Naive thymus-derived CD4-positive, alpha-beta T cell (primary cell): ENCODE results near the gene TCN2. TPM values are rescaled to one million over a fixed set of nuclear protein-coding genes. Genes with fewer than 3 reads are reported as not detected.

Source experiments
- ATAC-seq: fragments of 150-1000 bp; cut with Tn5 transposase; 2 replicates; pipeline ENCODE4 v1.10.0; 2021; ENCODE audit warnings: mild to moderate bottlenecking, moderate library complexity
- CTCF ChIA-PET: fragments of 350-600 bp; sonication (Branson Sonifier 250); formaldehyde crosslinking; loops from one replicate; lab custom pipeline; 2021; ENCODE audit warnings: antibody characterized with exemption; lab: Charles Lee
- POLR2A ChIA-PET: fragments of 350-600 bp; sonication (Branson Sonifier 250); formaldehyde crosslinking; loops from one replicate; lab custom pipeline; 2021; ENCODE audit warnings: antibody characterized with exemption, inconsistent platforms; lab: Charles Lee
- DNase-seq, 9 donors: peaks; one replicate each; pipeline versions ENCODE4 v3.0.0 to v3.0.0-alpha.2; 2020 to 2022; ENCODE audit warnings: mixed read lengths in 1 of 9
- H3K27ac ChIP-seq: one replicate; pipeline ENCODE4 v1.7.0; 2013; ENCODE audit warnings: mild to moderate bottlenecking, low read depth, low read length, moderate library complexity
- H3K27me3 ChIP-seq, 2 donors: one replicate each; pipeline ENCODE4 v1.7.0; 2013; ENCODE audit warnings: low read length in 2 of 2, mild to moderate bottlenecking in 2 of 2, moderate library complexity in 2 of 2; ENCODE audit not compliant: control insufficient read depth in 2 of 2, insufficient read depth in 2 of 2
- H3K36me3 ChIP-seq, 3 experiments: 1 replicate in 2 of 3; 2 replicates in 1 of 3; pipeline ENCODE4 v1.7.0; 2013; ENCODE audit warnings: low read length in 3 of 3, mild to moderate bottlenecking in 3 of 3, moderate library complexity in 1 of 3; ENCODE audit not compliant: insufficient read depth in 3 of 3, control insufficient read depth in 2 of 3
- H3K4me1 ChIP-seq, 2 donors: one replicate each; pipeline ENCODE4 v1.7.0; 2013; ENCODE audit warnings: low read length in 2 of 2, mild to moderate bottlenecking in 2 of 2, moderate library complexity in 1 of 2; ENCODE audit not compliant: control insufficient read depth in 2 of 2, insufficient read depth in 2 of 2
- H3K4me3 ChIP-seq: 2 replicates; pipeline ENCODE4 v1.7.0; 2013; ENCODE audit warnings: mild to moderate bottlenecking, low read length
- H3K9me3 ChIP-seq, 3 experiments: 1 replicate in 2 of 3; 2 replicates in 1 of 3; pipeline ENCODE4 v1.7.0; 2013; ENCODE audit warnings: low read length in 3 of 3; ENCODE audit not compliant: control insufficient read depth in 2 of 3
- H3K27ac Mint-ChIP-seq, 9 donors: one replicate each; pipeline ENCODE4 v1.8.0; 2020 to 2022; ENCODE audit warnings: mixed read lengths in 9 of 9, mild to moderate bottlenecking in 8 of 9, moderate library complexity in 5 of 9, inconsistent platforms in 2 of 9
- H3K27me3 Mint-ChIP-seq, 5 donors: one replicate each; pipeline ENCODE4 v1.8.0; 2021 to 2022; ENCODE audit warnings: mixed read lengths in 5 of 5, mild to moderate bottlenecking in 1 of 5
- H3K36me3 Mint-ChIP-seq, 5 donors: one replicate each; pipeline ENCODE4 v1.8.0; 2020 to 2022; ENCODE audit warnings: mixed read lengths in 5 of 5, mild to moderate bottlenecking in 3 of 5, inconsistent platforms in 1 of 5
- H3K4me1 Mint-ChIP-seq, 7 donors: one replicate each; pipeline ENCODE4 v1.8.0; 2020 to 2022; ENCODE audit warnings: mixed read lengths in 7 of 7, mild to moderate bottlenecking in 3 of 7, inconsistent platforms in 1 of 7
- H3K4me3 Mint-ChIP-seq, 10 donors: one replicate each; pipeline ENCODE4 v1.8.0; 2020 to 2022; ENCODE audit warnings: mild to moderate bottlenecking in 10 of 10, mixed read lengths in 10 of 10, moderate library complexity in 6 of 10, inconsistent platforms in 2 of 10
- H3K9me3 Mint-ChIP-seq, 11 donors: one replicate each; pipeline ENCODE4 v1.8.0; 2020 to 2022; ENCODE audit warnings: mixed read lengths in 11 of 11, mild to moderate bottlenecking in 4 of 11, inconsistent platforms in 1 of 11, moderate library complexity in 1 of 11
- intact Hi-C, 2 donors: fragments of 100-400 bp; cut with micrococcal nuclease; formaldehyde crosslinking; loops; one replicate each; pipeline ENCODE4 v1.15.1; 2023
- polyA plus RNA-seq, 2 donors: library from polyadenylated mRNA; unstranded; fragments of 300-500 nt; fragmentation: Illumina TruSeq; gene quantifications; one replicate each; pipeline ENCODE4 v1.2.3, GENCODE V29; 2021
- total RNA-seq, 6 experiments: library from RNA in 5 of 6; stranded (reverse) in 5 of 6; gene quantifications; 1 replicate in 5 of 6; 2 replicates in 1 of 6; pipeline ENCODE4 v1.2.3 and lab custom pipeline; 2021 to 2026

The TCN2 gene
- total and polyA plus RNA-seq, 7 experiments from 2014 or later, result 0.57 to 8.9 (median 0.80) TPM

GRCh38 chr22:30569674-30570202 is 37.2 kb upstream of the TCN2 start:
- ATAC-seq (no peak), DNase-seq (no peak)
- H3K9me3 ChIP-seq, result no peaks in the 10 kb centered on the region
- peaks cover 0 to 12% (median 4%) of the 10 kb centered on the region in 5 donors for H3K27me3 Mint-ChIP-seq
- no peaks in the 10 kb centered on the region for H3K4me1 Mint-ChIP-seq
- CTCF ChIA-PET, result no interaction called here
- no peaks in the 10 kb centered on the region for H3K9me3 Mint-ChIP-seq
- H3K4me3 ChIP-seq, result no peak overlapping the region
- no peak overlapping the region for H3K27ac ChIP-seq
- H3K36me3 ChIP-seq, result no peaks in the 10 kb centered on the region
- POLR2A ChIA-PET, result no interaction called here
- intact Hi-C loops, result no loop called here
- H3K27me3 ChIP-seq, result no peaks in the 10 kb centered on the region
- H3K36me3 Mint-ChIP-seq, result peaks cover 0 to 3% (median 0%) of the 10 kb centered on the region in 5 donors
- H3K4me1 ChIP-seq, result no peaks in the 10 kb centered on the region
- H3K27ac Mint-ChIP-seq, result no peak overlapping the region
- H3K4me3 Mint-ChIP-seq, result no peak overlapping the region

GRCh38 chr22:30572210-30572609 is 34.8 kb upstream of the TCN2 start:
- H3K4me3 ChIP-seq, result no peak overlapping the region
- POLR2A ChIA-PET, result no interaction called here
- Mint-ChIP-seq H3K9me3 (peaks cover 0 to 1% (median 0%) of the 10 kb centered on the region in 11 donors), H3K27me3 (peaks cover 0 to 16% (median 4%) of the 10 kb centered on the region in 5 donors), H3K27ac (peak overlapping the region in 2 of 9 donors; percentile 45 to 47), H3K4me1 (peaks cover 0 to 13% (median 0%) of the 10 kb centered on the region in 7 donors), H3K36me3 (peaks cover 3 to 16% (median 6%) of the 10 kb centered on the region in 5 donors), H3K4me3 (no peak overlapping the region)
- CTCF ChIA-PET, result no interaction called here
- no peak overlapping the region for H3K27ac ChIP-seq
- intact Hi-C loops, result no loop called here
- no peaks in the 10 kb centered on the region for H3K27me3 ChIP-seq
- peaks cover 0 to 19% (median 0%) of the 10 kb centered on the region in 3 experiments for H3K36me3 ChIP-seq
- no peak for ATAC-seq
- DNase-seq, result no peak
- no peaks in the 10 kb centered on the region for H3K4me1 ChIP-seq
- H3K9me3 ChIP-seq, result no peaks in the 10 kb centered on the region

- no peak overlapping the region for H3K4me3 ChIP-seq
- H3K36me3 Mint-ChIP-seq, result peaks cover 3 to 24% (median 8%) of the 10 kb centered on the region in 5 donors
- DNase-seq, result no peak
- H3K27me3 Mint-ChIP-seq, result peaks cover 0 to 16% (median 4%) of the 10 kb centered on the region in 5 donors
- no peak for ATAC-seq
- peaks cover 0 to 27% (median 4%) of the 10 kb centered on the region in 3 experiments for H3K36me3 ChIP-seq
- peaks cover 0 to 13% (median 0%) of the 10 kb centered on the region in 7 donors for H3K4me1 Mint-ChIP-seq
- POLR2A ChIA-PET, result no interaction called here
- no peak overlapping the region for H3K27ac ChIP-seq
- no peak overlapping the region for H3K4me3 Mint-ChIP-seq
- H3K9me3 ChIP-seq, result no peaks in the 10 kb centered on the region
- no peaks in the 10 kb centered on the region for H3K4me1 ChIP-seq
- peaks cover 0 to 1% (median 0%) of the 10 kb centered on the region in 11 donors for H3K9me3 Mint-ChIP-seq
- CTCF ChIA-PET, result interaction anchor here (0.5 kb wide), 1 partner anchor 450 kb away, joined by 3 read pairs; no protein-coding TSS in a partner anchor
- peak overlapping the region in 1 of 9 donors; percentile 28 for H3K27ac Mint-ChIP-seq
- no peaks in the 10 kb centered on the region for H3K27me3 ChIP-seq
- intact Hi-C loops, result no loop called here
Observed at GRCh38 chr22:30572840-30573593, 34.0 kb upstream of the TCN2 start.

DNA sequence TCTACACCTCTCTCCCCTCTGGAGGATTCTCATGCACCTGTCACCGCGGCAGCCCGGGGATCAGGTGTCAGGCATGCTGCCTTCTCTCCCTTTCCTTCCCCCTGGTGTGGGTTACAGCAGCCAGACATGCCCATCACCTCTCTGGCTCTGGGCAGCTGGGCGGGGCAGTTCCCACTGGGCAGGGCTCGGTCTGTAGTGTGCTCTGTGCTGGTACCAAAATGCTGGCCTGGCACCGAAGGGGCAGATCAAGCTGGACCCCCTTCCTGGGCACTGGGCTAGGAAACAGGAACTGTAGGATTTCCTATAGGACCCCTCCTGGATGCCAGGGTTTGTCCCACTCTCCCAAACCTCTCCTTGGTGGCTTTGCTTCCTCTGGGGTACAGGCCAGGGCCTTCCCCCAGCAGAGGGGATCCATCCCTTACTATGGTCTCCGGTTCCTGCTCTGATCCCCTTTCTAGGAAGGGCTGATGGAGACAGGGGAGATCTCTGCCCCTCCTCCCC is 33.3 kb upstream of the TCN2 start:
- H3K4me1 ChIP-seq, result no peaks in the 10 kb centered on the region
- no peak for DNase-seq
- H3K36me3 ChIP-seq, result peaks cover 0 to 33% (median 7%) of the 10 kb centered on the region in 3 experiments
- ChIA-PET POLR2A (no interaction called here), CTCF (no interaction called here)
- no peak overlapping the region for H3K4me3 Mint-ChIP-seq
- ATAC-seq, result no peak
- peaks cover 0 to 1% (median 0%) of the 10 kb centered on the region in 11 donors for H3K9me3 Mint-ChIP-seq
- H3K4me1 Mint-ChIP-seq, result peaks cover 0 to 13% (median 0%) of the 10 kb centered on the region in 7 donors
- H3K9me3 ChIP-seq, result no peaks in the 10 kb centered on the region
- peaks cover 0 to 27% (median 8%) of the 10 kb centered on the region in 5 donors for H3K36me3 Mint-ChIP-seq
- no peaks in the 10 kb centered on the region for H3K27me3 ChIP-seq
- intact Hi-C loops, result no loop called here
- no peak overlapping the region for H3K27ac ChIP-seq
- peaks cover 0 to 16% (median 4%) of the 10 kb centered on the region in 5 donors for H3K27me3 Mint-ChIP-seq
- H3K27ac Mint-ChIP-seq, result peak overlapping the region in 2 of 9 donors; percentile 12 to 28
- H3K4me3 ChIP-seq, result no peak overlapping the region

DNA sequence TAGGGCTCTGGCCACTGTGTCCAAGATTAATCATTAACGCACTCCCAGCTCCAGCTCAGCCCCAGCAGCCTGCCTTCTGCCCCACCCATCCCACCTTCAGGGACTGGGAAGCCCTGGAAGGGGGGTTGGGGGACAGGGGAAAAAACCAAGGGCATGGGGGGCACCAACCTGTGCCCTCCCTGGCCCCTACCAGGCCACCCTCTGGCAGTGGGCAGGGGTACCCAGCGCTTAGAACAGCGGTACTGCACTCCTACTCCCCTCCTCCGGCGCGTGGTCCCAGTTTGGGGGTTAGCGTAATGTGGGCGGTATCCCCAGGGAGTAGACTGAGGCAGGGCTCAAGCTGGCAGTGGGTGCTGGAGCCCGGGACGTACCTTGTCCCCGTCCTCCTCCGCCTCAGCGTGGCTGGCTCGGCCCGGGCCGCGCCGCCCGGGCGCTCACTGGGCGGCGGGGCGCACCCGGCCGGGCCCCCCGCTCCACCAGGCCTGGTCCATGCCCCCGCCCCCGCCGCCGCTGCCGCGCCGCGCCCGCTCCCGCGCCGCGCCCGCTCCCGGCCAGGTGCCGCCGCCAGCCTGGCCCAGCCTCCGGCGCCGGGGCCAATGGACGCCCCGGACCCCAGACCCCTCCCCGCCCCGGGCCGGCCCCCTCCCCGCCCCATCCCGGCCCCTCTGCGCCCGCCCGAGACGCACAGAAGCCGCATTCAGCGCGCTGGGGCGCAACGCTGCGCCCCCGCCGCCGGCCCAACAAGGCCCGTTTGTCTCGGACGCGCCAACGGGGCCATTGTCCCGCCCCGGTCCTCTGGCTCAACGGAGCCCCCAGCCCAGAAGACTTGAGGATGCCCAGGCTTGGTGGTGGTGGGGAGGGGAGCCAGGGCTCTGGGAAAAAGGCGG is 32.6 kb upstream of the TCN2 start, which contains the start of gene GAL3ST1:
Gene GAL3ST1, minus strand, starts transcription at position 571 of the 887 bp plus-strand sequence. CDS start 17,273 bp downstream, outside the sequence.
- H3K27me3 ChIP-seq, result no peaks in the 10 kb centered on the region
- H3K27ac ChIP-seq, result no peak within 1 kb of the TSS
- no peaks in the 10 kb centered on the region for H3K4me1 ChIP-seq
- Mint-ChIP-seq H3K36me3 (peaks cover 5 to 34% (median 14%) of the 10 kb centered on the region in 5 donors), H3K27me3 (peaks cover 0 to 16% (median under 1%) of the 10 kb centered on the region in 5 donors), H3K9me3 (peaks cover 0 to 1% (median 0%) of the 10 kb centered on the region in 11 donors), H3K4me1 (peaks cover 0 to 13% (median 3%) of the 10 kb centered on the region in 7 donors), H3K27ac (peak within 1 kb of the TSS in 2 of 9 donors; percentile 12 to 28), H3K4me3 (peak within 1 kb of the TSS in 1 of 10 donors; percentile 23)
- ATAC-seq, result no peak
- no peak for DNase-seq
- no peak within 1 kb of the TSS for H3K4me3 ChIP-seq
- intact Hi-C loops, result no loop called here
- peaks cover 0 to 40% (median 12%) of the 10 kb centered on the region in 3 experiments for H3K36me3 ChIP-seq
- CTCF ChIA-PET, result interaction anchor here (0.6 kb wide), 1 partner anchor 349 kb away, joined by 3 read pairs; no protein-coding TSS in a partner anchor
- H3K9me3 ChIP-seq, result no peaks in the 10 kb centered on the region
- POLR2A ChIA-PET, result interaction anchor here (0.7 kb wide), 1 partner anchor 24 kb away, joined by 3 read pairs; no protein-coding TSS in a partner anchor
